ENCODE data around the gene DDX18.
"Not testable (repeated sequence)": the region's sequence is repeated elsewhere in the genome, so short reads cannot be mapped to it uniquely, and the experiment has no call there.

DDX18 gene

GRCh38 chr2:117794668-117795067 lies 19.8 kb upstream of the DDX18 start:
- TF ChIP-seq EZH2 (IDR thresholded peaks at IDR 0.05; ENCODE audit: borderline replicate concordance, low read length) (no peak), CTCF (IDR thresholded peaks at IDR 0.05; ENCODE audit: low read length) (no peak)
- H3K4me3 ChIP-seq (ENCODE audit: low read depth, low read length, poor library complexity, severe bottlenecking), result no peak overlapping the region
- no peaks in the 10 kb centered on the region for H3K9me3 ChIP-seq (ENCODE audit: low read length)
- no peaks in the 10 kb centered on the region for H3F3A ChIP-seq (ENCODE audit: insufficient read depth, low read length)
- no peak overlapping the region for H3K4me2 ChIP-seq (ENCODE audit: low read length)
- H3K9ac ChIP-seq (ENCODE audit: low read length), result no peak overlapping the region
- no peak overlapping the region for H3K27ac ChIP-seq (ENCODE audit: low read depth, low read length, poor library complexity, severe bottlenecking)
- H3K4me1 ChIP-seq (ENCODE audit: insufficient read depth, low read length, severe bottlenecking), result no peaks in the 10 kb centered on the region
- H4K20me1 ChIP-seq (ENCODE audit: insufficient read depth, low read length), result no peaks in the 10 kb centered on the region
- no peaks in the 10 kb centered on the region for H3K9me2 ChIP-seq (ENCODE audit: low read depth, low read length)
- H3K79me2 ChIP-seq (ENCODE audit: insufficient read depth, low read length), result no peaks in the 10 kb centered on the region
- H3K36me3 ChIP-seq (ENCODE audit: insufficient read depth, low read length), result no peaks in the 10 kb centered on the region
- no peak overlapping the region for H2AFZ ChIP-seq (ENCODE audit: low read length)
- H3K27me3 ChIP-seq (ENCODE audit: insufficient read depth, low read length), result no peaks in the 10 kb centered on the region

- Histone ChIP-seq H3K9me2 (ENCODE audit: low read depth, low read length) (no peaks in the 10 kb centered on the region), H3K27ac (ENCODE audit: low read depth, low read length, poor library complexity, severe bottlenecking) (no peak overlapping the region), H3K79me2 (ENCODE audit: insufficient read depth, low read length) (no peaks in the 10 kb centered on the region), H2AFZ (ENCODE audit: low read length) (no peak overlapping the region), H3K9me3 (ENCODE audit: low read length) (no peaks in the 10 kb centered on the region), H3F3A (ENCODE audit: insufficient read depth, low read length) (no peaks in the 10 kb centered on the region), H3K4me1 (ENCODE audit: insufficient read depth, low read length, severe bottlenecking) (no peaks in the 10 kb centered on the region), H3K4me3 (ENCODE audit: low read depth, low read length, poor library complexity, severe bottlenecking) (no peak overlapping the region), H4K20me1 (ENCODE audit: insufficient read depth, low read length) (no peaks in the 10 kb centered on the region), H3K36me3 (ENCODE audit: insufficient read depth, low read length) (no peaks in the 10 kb centered on the region), H3K4me2 (ENCODE audit: low read length) (no peak overlapping the region), H3K9ac (ENCODE audit: low read length) (no peak overlapping the region), H3K27me3 (ENCODE audit: insufficient read depth, low read length) (no peaks in the 10 kb centered on the region)
- TF ChIP-seq CTCF (IDR thresholded peaks at IDR 0.05; ENCODE audit: low read length), result no peak
- no peak for TF ChIP-seq EZH2 (IDR thresholded peaks at IDR 0.05; ENCODE audit: borderline replicate concordance, low read length)
Observed at GRCh38 chr2:117801826-117802225, 12.7 kb upstream of the DDX18 start.

- not testable (repeated sequence) for H3K9ac ChIP-seq (ENCODE audit: low read length); H3F3A ChIP-seq (ENCODE audit: insufficient read depth, low read length); H3K27me3 ChIP-seq (ENCODE audit: insufficient read depth, low read length); H3K4me3 ChIP-seq (ENCODE audit: low read depth, low read length, poor library complexity, severe bottlenecking); H3K36me3 ChIP-seq (ENCODE audit: insufficient read depth, low read length); H3K4me2 ChIP-seq (ENCODE audit: low read length); H3K27ac ChIP-seq (ENCODE audit: low read depth, low read length, poor library complexity, severe bottlenecking); H3K4me1 ChIP-seq (ENCODE audit: insufficient read depth, low read length, severe bottlenecking); H3K79me2 ChIP-seq (ENCODE audit: insufficient read depth, low read length); H4K20me1 ChIP-seq (ENCODE audit: insufficient read depth, low read length); H2AFZ ChIP-seq (ENCODE audit: low read length); H3K9me2 ChIP-seq (ENCODE audit: low read depth, low read length); H3K9me3 ChIP-seq (ENCODE audit: low read length)
Observed at GRCh38 chr2:117803644-117804325, 10.7 kb upstream of the DDX18 start.

GRCh38 chr2:117812443-117812842 lies 2.0 kb upstream of the DDX18 start:
- H3F3A ChIP-seq (ENCODE audit: insufficient read depth, low read length), result no peaks in the 10 kb centered on the region
- TF ChIP-seq EZH2 (IDR thresholded peaks at IDR 0.05; ENCODE audit: borderline replicate concordance, low read length), result no peak
- TF ChIP-seq CTCF (IDR thresholded peaks at IDR 0.05; ENCODE audit: low read length), result no peak
- no peak overlapping the region for H3K4me2 ChIP-seq (ENCODE audit: low read length)
- no peak overlapping the region for H3K9ac ChIP-seq (ENCODE audit: low read length)
- H2AFZ ChIP-seq (ENCODE audit: low read length), result no peak overlapping the region
- H4K20me1 ChIP-seq (ENCODE audit: insufficient read depth, low read length), result no peaks in the 10 kb centered on the region; the same call in 1 of the 2 replicates
- no peaks in the 10 kb centered on the region for H3K27me3 ChIP-seq (ENCODE audit: insufficient read depth, low read length)
- peaks cover 17% of the 10 kb centered on the region; the same call in 1 of the 2 replicates for H3K36me3 ChIP-seq (ENCODE audit: insufficient read depth, low read length)
- H3K79me2 ChIP-seq (ENCODE audit: insufficient read depth, low read length), result peaks cover 33% of the 10 kb centered on the region
- no peak overlapping the region for H3K27ac ChIP-seq (ENCODE audit: low read depth, low read length, poor library complexity, severe bottlenecking)
- no peaks in the 10 kb centered on the region for H3K9me2 ChIP-seq (ENCODE audit: low read depth, low read length)
- no peaks in the 10 kb centered on the region for H3K9me3 ChIP-seq (ENCODE audit: low read length)
- peaks cover 26% of the 10 kb centered on the region for H3K4me1 ChIP-seq (ENCODE audit: insufficient read depth, low read length, severe bottlenecking)
- H3K4me3 ChIP-seq (ENCODE audit: low read depth, low read length, poor library complexity, severe bottlenecking), result no peak overlapping the region

Data from OCI-LY1 (cell line).